ENCODE data around the gene PRKAG2.

The PRKAG2 gene

GRCh38 chr7:151631953-151632749 lies 244.8 kb downstream of the PRKAG2 start:
- DNase-seq = peak; percentile 90 to 96 (median 93)

DNA sequence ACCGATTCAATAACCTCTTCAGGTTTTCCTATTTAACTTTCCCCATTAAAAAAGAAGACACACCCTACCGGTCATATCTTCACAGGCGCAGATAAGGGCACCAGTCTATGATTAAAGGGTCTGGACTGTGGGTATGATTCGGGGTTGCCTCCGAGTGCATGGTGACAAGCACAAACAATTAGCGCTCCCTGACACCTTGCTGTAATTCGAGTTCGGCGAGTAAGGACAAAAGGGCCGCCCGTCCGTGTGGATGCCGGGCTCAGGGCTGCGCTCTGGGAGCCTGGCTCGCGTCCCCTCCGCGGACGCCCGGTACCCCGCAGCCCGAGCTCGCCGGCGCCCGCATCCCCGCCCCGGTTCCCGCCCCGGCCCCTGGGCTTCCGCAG lies 245.4 kb downstream of the PRKAG2 start:
- DNase-seq = peak; percentile 58 to 87 (median 77)

DNA sequence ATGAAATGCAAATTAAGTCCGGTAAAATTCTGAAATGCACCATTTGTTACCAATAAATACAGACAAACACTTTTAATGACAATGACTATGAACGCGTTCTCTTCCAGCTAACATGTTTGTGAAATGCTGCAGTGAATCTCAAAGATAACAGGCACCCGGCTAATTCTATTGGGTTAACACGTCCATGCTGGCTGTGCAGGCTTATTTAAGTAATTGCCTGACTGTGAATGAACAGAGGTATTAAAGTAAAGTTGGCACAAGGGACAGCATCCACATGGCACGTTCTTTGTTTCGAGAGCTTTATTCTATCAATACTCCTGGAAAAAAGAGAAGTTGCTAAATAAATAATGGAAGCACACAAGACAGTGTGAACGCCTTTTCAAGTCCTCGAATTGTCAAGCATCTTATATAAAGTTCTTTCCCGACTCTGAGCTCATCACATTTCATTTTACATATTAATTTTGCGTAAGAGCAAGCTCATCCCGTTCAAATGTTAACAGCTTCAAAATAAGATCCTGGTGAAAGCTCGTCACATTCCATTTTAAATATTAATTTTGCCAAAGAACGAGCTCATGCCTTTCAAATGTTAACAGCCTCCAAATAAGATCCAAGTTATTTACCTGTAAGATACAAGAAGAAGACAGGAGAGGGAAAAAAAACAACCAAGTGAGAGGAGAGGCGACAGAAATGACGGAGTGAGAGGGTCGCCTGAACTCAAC lies 245.9 kb downstream of the PRKAG2 start:
- DNase-seq = peak in 1 of 3 experiments; percentile 68

GRCh38 chr7:151630358-151630757 lies 246.6 kb downstream of the PRKAG2 start:
- DNase-seq = no peak

DNA sequence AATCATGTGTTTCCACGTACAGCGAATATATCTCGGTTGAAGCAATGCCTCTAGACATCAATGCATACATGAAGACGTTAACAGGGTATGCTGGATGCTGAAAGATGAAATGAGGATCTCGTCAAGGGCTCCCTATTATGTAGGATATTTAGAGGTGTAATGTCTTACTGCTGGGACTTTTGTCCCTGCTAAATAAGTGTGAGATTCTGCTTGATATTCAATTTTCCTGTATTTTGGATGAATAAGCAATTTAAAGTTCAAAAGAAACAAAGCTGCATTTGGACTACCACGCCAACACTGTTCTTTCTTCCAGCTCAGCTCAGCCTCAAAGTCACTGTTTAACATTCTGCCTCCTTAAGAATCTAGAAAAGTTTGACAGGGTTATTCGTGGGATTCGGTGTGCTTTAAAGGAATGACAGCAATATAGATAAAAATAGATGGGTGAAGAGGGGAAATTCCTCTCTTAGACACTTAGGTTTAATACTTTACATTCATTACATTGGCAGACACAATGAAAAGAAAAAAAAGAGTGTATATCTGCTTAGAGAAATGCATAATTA lies 247.1 kb downstream of the PRKAG2 start:
- no peak for DNase-seq

GRCh38 chr7:151628846-151629604 lies 247.9 kb downstream of the PRKAG2 start:
- DNase-seq = no peak

GRCh38 chr7:151626422-151627115 lies 250.3 kb downstream of the PRKAG2 start:
- DNase-seq = peak; percentile 30 to 89 (median 58)

DNA sequence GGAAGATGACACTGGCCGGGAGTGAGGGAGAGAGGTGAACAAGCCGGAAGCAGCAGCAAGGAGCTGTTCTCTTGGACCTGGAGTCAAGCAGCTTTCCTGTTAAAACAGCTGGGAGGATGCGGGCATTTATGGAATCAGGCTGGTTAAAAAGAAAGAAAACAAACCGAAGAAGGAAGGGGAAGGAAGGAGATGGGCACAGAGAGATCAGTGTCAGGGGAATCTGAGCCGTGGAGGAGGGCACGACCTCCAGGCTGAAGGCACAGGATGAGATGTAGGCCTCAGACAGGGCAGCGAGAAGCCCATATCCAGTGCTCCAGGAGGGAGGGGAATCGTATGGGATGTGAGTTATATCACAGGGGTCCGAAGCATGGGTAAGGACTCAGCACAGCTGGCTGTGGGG lies 251.3 kb downstream of the PRKAG2 start:
- DNase-seq = no peak

DNA sequence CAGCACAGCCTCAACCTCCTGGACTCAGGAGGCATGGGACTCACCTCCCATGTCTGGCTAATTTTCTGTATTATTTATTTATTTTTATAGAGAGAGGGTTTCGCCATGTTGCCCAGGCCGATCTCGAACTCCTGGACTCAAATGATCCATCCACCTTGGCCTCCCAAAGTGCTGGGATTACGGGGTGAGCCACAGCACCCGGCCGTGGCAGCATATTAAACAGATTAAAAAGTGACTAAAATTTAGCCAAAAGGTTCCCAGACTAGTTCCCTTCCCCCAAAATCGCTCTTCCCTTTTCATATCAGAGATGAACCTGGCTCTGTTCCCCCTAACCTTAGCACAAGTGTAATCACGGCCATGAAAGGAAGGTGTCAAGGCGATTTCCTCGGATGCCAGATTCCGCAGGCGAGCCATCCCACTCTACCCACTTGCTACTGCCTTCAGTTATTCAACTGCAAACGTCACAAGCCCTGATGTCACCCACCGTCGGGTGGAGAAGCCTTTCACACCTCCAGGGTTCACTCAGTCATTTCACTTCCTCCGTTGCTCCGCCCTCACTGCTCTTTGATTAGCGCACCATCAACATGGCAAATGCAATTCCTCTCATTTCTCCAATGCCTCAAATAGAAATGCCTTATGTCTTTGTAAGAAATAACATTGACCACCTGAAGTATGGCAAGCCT lies 252.5 kb downstream of the PRKAG2 start:
- DNase-seq = no peak

- DNase-seq = no peak
These were observed 253.1 kb downstream of the PRKAG2 start for GRCh38 chr7:151623766-151624165.

DNA sequence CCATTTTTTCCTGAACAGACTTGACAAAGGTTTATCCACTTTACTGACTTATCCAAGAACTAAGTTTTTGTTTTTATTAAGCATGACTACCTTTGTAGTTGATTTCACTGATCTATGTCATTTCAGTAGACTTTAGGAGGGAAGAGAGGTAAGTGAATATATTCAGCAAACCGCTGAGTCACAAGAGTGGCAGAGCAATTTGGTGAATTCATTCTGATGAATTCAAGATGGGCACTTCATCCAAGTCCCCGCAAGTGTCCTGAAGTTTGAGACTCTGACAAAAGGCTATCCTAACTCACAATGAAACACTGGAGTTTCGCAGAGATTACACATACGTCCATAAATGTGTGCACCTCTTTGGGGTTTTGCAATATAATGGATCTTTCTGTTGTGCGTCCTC lies 255.0 kb downstream of the PRKAG2 start:
- DNase-seq = no peak

- no peak for DNase-seq
These were observed 260.3 kb downstream of the PRKAG2 start for GRCh38 chr7:151616443-151617213.

DNA sequence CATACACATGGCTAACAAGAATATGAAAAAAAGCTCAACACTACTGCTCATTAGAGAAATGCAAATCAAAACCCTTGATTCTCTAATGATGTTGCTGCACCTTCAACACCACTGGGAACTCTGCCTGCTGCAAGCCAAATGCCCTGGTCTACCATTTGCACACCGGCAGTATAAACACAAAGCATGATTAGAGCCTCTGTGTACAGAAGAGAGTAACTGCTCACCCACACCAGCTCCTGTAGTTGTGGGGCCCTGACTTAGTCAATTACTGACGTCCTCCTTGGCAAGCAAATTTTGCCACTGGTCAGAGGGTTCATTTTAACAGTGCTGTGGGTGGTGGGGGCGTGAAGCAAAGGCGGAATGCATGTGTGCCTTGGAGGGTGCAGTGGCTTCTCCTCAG lies 261.1 kb downstream of the PRKAG2 start:
- DNase-seq = no peak

- DNase-seq = no peak
These were observed 261.9 kb downstream of the PRKAG2 start for GRCh38 chr7:151615058-151615457.

GRCh38 chr7:151614019-151614418 lies 262.9 kb downstream of the PRKAG2 start:
- no peak for DNase-seq

DNA sequence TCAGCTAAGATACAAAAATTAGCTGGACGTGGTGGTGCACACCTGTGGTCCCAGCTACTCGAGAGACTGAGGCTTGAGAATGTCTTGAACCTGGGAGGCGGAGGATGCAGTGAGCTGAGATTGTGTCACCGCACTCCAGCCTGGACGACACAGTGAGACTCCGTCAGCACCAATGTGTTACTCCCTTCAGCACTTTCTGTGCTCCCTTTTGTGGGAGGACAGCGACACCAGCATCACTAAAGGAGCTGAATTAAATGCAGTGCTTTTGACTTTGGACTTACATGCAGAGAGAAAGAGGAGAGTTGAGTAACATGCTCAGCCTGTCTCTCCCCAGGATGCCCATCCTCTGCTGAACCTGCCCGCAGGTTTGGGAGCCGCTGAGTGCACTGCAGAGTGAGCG lies 265.0 kb downstream of the PRKAG2 start:
- no peak for DNase-seq

DNA sequence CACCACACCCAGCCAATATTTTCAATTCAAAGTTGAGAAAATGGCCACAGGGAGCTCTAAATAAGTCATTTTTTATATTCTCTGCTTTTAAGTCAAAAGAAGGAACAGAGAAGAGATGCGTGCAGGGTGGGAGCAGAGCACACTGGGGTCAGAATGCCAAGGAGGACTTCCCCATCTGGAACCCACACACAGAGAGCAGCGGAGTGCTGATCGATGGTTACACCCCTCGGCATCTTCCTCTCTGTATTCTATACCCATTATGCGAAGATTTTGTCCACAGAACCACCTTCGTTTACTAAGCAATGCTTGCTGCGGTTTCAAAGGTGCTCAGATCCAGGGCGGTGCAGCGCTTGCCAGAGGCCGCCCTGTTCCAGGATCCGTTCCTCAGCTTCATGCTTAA lies 265.9 kb downstream of the PRKAG2 start:
- DNase-seq = no peak

GRCh38 chr7:151608031-151608551 lies 268.8 kb downstream of the PRKAG2 start:
- peak in 1 of 3 experiments; percentile 12 for DNase-seq

- DNase-seq = no peak
These were observed 269.4 kb downstream of the PRKAG2 start for GRCh38 chr7:151607464-151607867.

- DNase-seq = no peak
These were observed 273.0 kb downstream of the PRKAG2 start for GRCh38 chr7:151603951-151604350.
